Gastroesophageal sphincter (tissue), 3 donors: ENCODE results near the gene NUP133.

Experiments
- CTCF ChIP-seq, 4 experiments: fragments of 200-600 bp in 2 of 4; fragments of 450-650 bp in 2 of 4; sonication (generic) in 1 of 4; IDR thresholded peaks; one replicate each; pipeline ENCODE4 v1.5.1; 2017 to 2019; ENCODE audit warnings: antibody characterized with exemption in 4 of 4, mild to moderate bottlenecking in 2 of 4, moderate library complexity in 2 of 4
- EP300 ChIP-seq: sonication (generic); formaldehyde crosslinking; IDR thresholded peaks from one replicate; pipeline ENCODE4 v1.6.1; 2017; ENCODE audit warnings: antibody characterized with exemption, mild to moderate bottlenecking
- POLR2A ChIP-seq, 2 donors: fragments of 450-650 bp; IDR thresholded peaks; one replicate each; pipeline ENCODE4 v1.6.1; 2017; ENCODE audit warnings: antibody characterized with exemption in 2 of 2, mild to moderate bottlenecking in 2 of 2, moderate library complexity in 1 of 2
- POLR2AphosphoS5 ChIP-seq: sonication (generic); formaldehyde crosslinking; IDR thresholded peaks from one replicate; pipeline ENCODE4 v1.6.1; 2017; ENCODE audit warnings: antibody characterized with exemption

- TF ChIP-seq POLR2A (IDR thresholded peaks at IDR 0.05) (no peak), CTCF (IDR thresholded peaks at IDR 0.05) (no peak), EP300 (no peak), POLR2AphosphoS5 (no peak)
These were observed 73.5 kb downstream of the NUP133 start for GRCh38 chr1:229434641-229435051.
